Gastroesophageal sphincter (tissue), 4 donors: ENCODE data around the gene STXBP4. TPM values are rescaled to one million over a fixed set of nuclear protein-coding genes. Genes with fewer than 3 reads are reported as not detected.

Experiments used
- ATAC-seq: fragments of 150-250 bp; one replicate; pipeline ENCODE4 v1.9.1; 2016; ENCODE audit warnings: mild to moderate bottlenecking, moderate library complexity
- H3K27ac ChIP-seq, 4 donors: fragments of 200-600 bp; sonication (generic) in 3 of 4; 1 replicate in 3 of 4; 2 replicates in 1 of 4; pipeline ENCODE4 v1.5.1; 2016 to 2019
- H3K27me3 ChIP-seq: fragments of 200-600 bp; sonication (generic); one replicate; pipeline ENCODE4 v1.5.1; 2019
- H3K36me3 ChIP-seq, 2 donors: fragments of 200-600 bp; sonication (generic); one replicate each; pipeline ENCODE4 v1.5.1; 2019; ENCODE audit warnings: control low read depth in 1 of 2
- H3K4me1 ChIP-seq, 3 donors: fragments of 200-600 bp; sonication (generic); 1 replicate in 2 of 3; 2 replicates in 1 of 3; pipeline ENCODE4 v1.5.1; 2016 to 2019; ENCODE audit warnings: control low read depth in 2 of 3
- H3K4me3 ChIP-seq, 2 donors: fragments of 200-600 bp; sonication (generic); one replicate each; pipeline ENCODE4 v1.5.1; 2019; ENCODE audit warnings: mild to moderate bottlenecking in 1 of 2, moderate library complexity in 1 of 2
- H3K9me3 ChIP-seq, 3 donors: fragments of 200-600 bp; sonication (generic); one replicate each; pipeline ENCODE4 v1.5.1; 2017 to 2019; ENCODE audit warnings: control low read depth in 2 of 3
- EP300 ChIP-seq: sonication (generic); formaldehyde crosslinking; IDR thresholded peaks from one replicate; pipeline ENCODE4 v1.6.1; 2017; ENCODE audit warnings: antibody characterized with exemption, mild to moderate bottlenecking
- POLR2A ChIP-seq, 2 donors: fragments of 450-650 bp; IDR thresholded peaks; one replicate each; pipeline ENCODE4 v1.6.1; 2017; ENCODE audit warnings: antibody characterized with exemption in 2 of 2, mild to moderate bottlenecking in 2 of 2, moderate library complexity in 1 of 2
- POLR2AphosphoS5 ChIP-seq: sonication (generic); formaldehyde crosslinking; IDR thresholded peaks from one replicate; pipeline ENCODE4 v1.6.1; 2017; ENCODE audit warnings: antibody characterized with exemption
- WGBS, 2 donors: methylation state at CpG; one replicate each; pipeline ENCODE4 v1.1.5; 2018; ENCODE audit warnings: low coverage in 1 of 2; 5-methylcytosine and 5-hydroxymethylcytosine counted together
- total RNA-seq, 4 donors: library from RNA; depleted of rRNA; stranded (reverse); fragments of >200 nt; gene quantifications; one replicate each; pipeline ENCODE4 v1.1.0, GENCODE V29; 2016
- TF ChIP-seq, protein P1 (sequence below), 4 experiments: fragments of 200-600 bp in 2 of 4; fragments of 450-650 bp in 2 of 4; sonication (generic) in 1 of 4; IDR thresholded peaks; one replicate each; pipeline ENCODE4 v1.5.1; 2017 to 2019; ENCODE audit warnings: antibody characterized with exemption in 4 of 4, mild to moderate bottlenecking in 2 of 4, moderate library complexity in 2 of 4

STXBP4 gene
- total RNA-seq, 4 donors from 2014 or later: 12.2 to 29.7 (median 16.2) TPM

DNA sequence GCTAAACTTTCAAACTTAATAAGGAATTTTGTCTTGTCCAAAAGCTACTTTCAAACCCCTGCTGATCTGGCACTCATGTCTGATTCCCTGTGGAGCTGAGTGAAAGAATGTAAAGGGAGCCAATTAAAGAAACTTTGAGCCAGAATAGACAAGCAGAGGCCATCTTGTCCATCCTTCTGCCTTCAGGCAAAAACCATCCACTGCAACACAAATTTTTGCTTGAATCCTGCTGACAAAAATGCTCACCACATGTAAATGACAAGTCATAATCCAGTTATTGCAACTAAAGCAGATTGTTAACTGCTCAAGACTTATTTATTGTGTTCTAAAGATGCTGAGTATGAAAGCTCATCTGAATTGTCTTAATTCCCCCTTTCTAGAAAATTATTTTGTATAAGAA is 172.2 kb downstream of the STXBP4 start:
- no peak for ATAC-seq
- H3K4me1 ChIP-seq: peaks cover 0 to 10% (median 0%) of the 10 kb centered on the region in 3 donors
- H3K27ac ChIP-seq: no peak overlapping the region
- no peaks in the 10 kb centered on the region for H3K27me3 ChIP-seq
- H3K4me3 ChIP-seq: no peak overlapping the region
- peaks cover 0 to 11% of the 10 kb centered on the region in 2 donors for H3K36me3 ChIP-seq
- H3K9me3 ChIP-seq: no peaks in the 10 kb centered on the region
- TF ChIP-seq EP300 (no peak), POLR2AphosphoS5 (no peak), POLR2A (IDR thresholded peaks at IDR 0.05) (no peak)

DNA sequence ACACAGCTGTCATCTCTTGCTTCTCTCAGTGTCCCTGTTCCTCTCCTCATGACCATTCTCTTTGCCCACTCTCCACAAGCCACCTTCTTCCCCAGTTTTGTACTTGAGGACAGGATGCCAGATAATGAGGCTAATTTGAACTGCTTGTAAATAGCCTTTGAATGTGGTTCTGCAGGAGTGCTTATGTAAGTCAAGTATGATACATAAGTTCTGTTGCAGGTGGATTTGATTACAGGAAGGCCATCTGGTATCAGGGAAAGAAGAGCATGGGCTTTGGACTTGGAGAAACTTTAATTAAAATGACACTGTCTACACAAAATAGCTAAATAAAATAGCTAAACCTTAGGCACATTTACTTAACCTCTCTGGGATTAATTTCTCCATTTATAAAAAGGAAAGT is 176.0 kb downstream of the STXBP4 start:
- Histone ChIP-seq H3K4me3 (no peak overlapping the region), H3K27me3 (no peaks in the 10 kb centered on the region), H3K27ac (no peak overlapping the region), H3K9me3 (no peaks in the 10 kb centered on the region), H3K4me1 (peaks cover 0 to 10% (median 0%) of the 10 kb centered on the region in 3 donors), H3K36me3 (peaks cover 0 to 11% of the 10 kb centered on the region in 2 donors)
- TF ChIP-seq, protein P1, sequence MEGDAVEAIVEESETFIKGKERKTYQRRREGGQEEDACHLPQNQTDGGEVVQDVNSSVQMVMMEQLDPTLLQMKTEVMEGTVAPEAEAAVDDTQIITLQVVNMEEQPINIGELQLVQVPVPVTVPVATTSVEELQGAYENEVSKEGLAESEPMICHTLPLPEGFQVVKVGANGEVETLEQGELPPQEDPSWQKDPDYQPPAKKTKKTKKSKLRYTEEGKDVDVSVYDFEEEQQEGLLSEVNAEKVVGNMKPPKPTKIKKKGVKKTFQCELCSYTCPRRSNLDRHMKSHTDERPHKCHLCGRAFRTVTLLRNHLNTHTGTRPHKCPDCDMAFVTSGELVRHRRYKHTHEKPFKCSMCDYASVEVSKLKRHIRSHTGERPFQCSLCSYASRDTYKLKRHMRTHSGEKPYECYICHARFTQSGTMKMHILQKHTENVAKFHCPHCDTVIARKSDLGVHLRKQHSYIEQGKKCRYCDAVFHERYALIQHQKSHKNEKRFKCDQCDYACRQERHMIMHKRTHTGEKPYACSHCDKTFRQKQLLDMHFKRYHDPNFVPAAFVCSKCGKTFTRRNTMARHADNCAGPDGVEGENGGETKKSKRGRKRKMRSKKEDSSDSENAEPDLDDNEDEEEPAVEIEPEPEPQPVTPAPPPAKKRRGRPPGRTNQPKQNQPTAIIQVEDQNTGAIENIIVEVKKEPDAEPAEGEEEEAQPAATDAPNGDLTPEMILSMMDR (IDR thresholded peaks at IDR 0.05): no peak
- no peak for TF ChIP-seq POLR2AphosphoS5
- TF ChIP-seq EP300: no peak
- no peak for TF ChIP-seq POLR2A (IDR thresholded peaks at IDR 0.05)
- no peak for ATAC-seq

DNA sequence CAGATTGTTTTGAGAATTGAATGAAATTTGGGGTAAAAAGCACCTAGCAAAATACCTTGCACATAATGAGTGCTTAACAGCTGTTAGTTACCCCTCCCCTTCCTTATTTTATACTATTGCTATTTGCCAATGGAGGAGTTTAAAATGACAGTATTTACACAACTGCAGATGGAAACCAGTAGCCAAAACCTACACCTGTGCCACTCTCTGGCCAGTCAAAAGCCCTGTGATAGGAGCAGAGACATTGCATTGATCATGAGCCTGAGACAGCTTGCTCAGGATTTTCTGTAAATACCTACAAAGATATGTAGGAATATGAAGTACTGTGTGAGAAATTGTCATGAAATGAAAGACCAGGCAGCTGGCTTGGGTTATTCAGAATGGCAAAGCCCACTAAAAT is 180.9 kb downstream of the STXBP4 start:
- Histone ChIP-seq H3K27me3 (no peaks in the 10 kb centered on the region), H3K9me3 (no peaks in the 10 kb centered on the region), H3K4me1 (no peaks in the 10 kb centered on the region), H3K36me3 (no peaks in the 10 kb centered on the region), H3K27ac (no peak overlapping the region), H3K4me3 (no peak overlapping the region)
- TF ChIP-seq POLR2A (IDR thresholded peaks at IDR 0.05) (no peak), POLR2AphosphoS5 (no peak), EP300 (no peak)
- TF ChIP-seq, protein P1 (IDR thresholded peaks at IDR 0.05): no peak
- ATAC-seq: no peak

DNA sequence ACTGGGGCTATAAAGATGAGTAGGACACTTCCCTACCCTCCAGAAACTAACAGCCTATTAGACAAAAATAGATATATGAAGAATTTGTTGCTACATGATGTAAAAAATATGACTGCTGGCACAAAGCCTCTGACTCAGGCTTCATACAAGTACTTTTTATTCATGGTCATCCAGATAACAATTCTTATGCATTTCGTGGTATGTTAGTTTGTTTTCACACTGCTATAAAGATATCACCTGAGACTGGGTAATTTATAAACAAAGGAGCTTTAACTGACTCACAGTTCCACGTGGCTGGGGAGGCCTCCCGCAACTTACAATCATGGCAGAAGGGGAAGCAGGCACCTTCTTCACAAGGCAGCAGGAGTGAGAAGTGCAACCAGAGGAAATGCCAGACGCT is 183.7 kb downstream of the STXBP4 start:
- no peaks in the 10 kb centered on the region for H3K27me3 ChIP-seq

DNA sequence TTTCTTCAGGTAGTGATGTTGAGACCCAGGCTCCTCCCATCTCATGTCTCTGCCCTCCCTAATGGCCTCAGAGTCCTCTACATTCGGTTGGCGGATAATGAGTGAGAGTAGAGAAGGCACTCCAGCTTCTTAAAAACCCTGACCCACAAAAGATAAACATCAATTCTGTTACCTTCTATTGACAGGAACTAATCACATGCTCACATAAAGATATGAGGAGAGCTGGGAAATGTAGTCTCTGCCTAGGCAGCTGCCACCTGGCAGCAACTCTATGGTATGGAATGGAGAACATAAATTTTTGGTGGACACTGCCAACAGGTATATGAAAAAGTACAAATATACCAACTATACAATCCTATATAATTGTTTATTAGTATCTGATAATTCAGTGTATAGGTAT is 185.5 kb downstream of the STXBP4 start:
- no peak for TF ChIP-seq POLR2AphosphoS5
- TF ChIP-seq POLR2A (IDR thresholded peaks at IDR 0.05): no peak
- TF ChIP-seq, protein P1 (IDR thresholded peaks at IDR 0.05): no peak
- no peak for TF ChIP-seq EP300
- no peak for ATAC-seq
- Histone ChIP-seq H3K4me3 (no peak overlapping the region), H3K4me1 (peaks cover 0 to 27% (median 0%) of the 10 kb centered on the region in 3 donors), H3K9me3 (no peaks in the 10 kb centered on the region), H3K27ac (no peak overlapping the region), H3K27me3 (no peaks in the 10 kb centered on the region), H3K36me3 (no peaks in the 10 kb centered on the region)
- 93 to 100% methylated on average over 2 of the region's 2 CpGs for WGBS, 2 donors

More for the DNA sequence above, 183.7 kb downstream of the STXBP4 start:
- Histone ChIP-seq H3K27ac (no peak overlapping the region), H3K9me3 (no peaks in the 10 kb centered on the region), H3K4me3 (no peak overlapping the region), H3K4me1 (peaks cover 0 to 16% (median 0%) of the 10 kb centered on the region in 3 donors), H3K36me3 (no peaks in the 10 kb centered on the region)
- WGBS, 2 donors: 65 to 78% methylated on average over 4 of the region's 4 CpGs
- TF ChIP-seq, protein P1 (IDR thresholded peaks at IDR 0.05): no peak
- TF ChIP-seq POLR2A (IDR thresholded peaks at IDR 0.05) (no peak), POLR2AphosphoS5 (no peak), EP300 (no peak)
- ATAC-seq: no peak
